LNCaP clone FGC (cell line): ENCODE data around the gene CSRP2.

ENCODE experiments used
- DNase-seq: peaks from one replicate; pipeline ENCODE4 v3.0.0-alpha.2; 2011; ENCODE audit warnings: low read depth
- H3K4me3 ChIP-seq: 2 replicates; pipeline ENCODE4 v1.5.1; 2011; ENCODE audit warnings: mild to moderate bottlenecking, low read depth, low read length, control low read depth
- TF ChIP-seq, protein P1 (sequence below): IDR thresholded peaks from 2 replicates; pipeline ENCODE4 v1.5.1; 2012; ENCODE audit warnings: mild to moderate bottlenecking; ENCODE audit not compliant: control insufficient read depth, insufficient read depth; ENCODE audit errors: extremely low read depth

CSRP2 gene

GRCh38 chr12:76863837-76864236 is 15.0 kb downstream of the CSRP2 start:
- H3K4me3 ChIP-seq = no peak overlapping the region
- TF ChIP-seq, protein P1, sequence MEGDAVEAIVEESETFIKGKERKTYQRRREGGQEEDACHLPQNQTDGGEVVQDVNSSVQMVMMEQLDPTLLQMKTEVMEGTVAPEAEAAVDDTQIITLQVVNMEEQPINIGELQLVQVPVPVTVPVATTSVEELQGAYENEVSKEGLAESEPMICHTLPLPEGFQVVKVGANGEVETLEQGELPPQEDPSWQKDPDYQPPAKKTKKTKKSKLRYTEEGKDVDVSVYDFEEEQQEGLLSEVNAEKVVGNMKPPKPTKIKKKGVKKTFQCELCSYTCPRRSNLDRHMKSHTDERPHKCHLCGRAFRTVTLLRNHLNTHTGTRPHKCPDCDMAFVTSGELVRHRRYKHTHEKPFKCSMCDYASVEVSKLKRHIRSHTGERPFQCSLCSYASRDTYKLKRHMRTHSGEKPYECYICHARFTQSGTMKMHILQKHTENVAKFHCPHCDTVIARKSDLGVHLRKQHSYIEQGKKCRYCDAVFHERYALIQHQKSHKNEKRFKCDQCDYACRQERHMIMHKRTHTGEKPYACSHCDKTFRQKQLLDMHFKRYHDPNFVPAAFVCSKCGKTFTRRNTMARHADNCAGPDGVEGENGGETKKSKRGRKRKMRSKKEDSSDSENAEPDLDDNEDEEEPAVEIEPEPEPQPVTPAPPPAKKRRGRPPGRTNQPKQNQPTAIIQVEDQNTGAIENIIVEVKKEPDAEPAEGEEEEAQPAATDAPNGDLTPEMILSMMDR = no peak
- DNase-seq = no peak

DNA sequence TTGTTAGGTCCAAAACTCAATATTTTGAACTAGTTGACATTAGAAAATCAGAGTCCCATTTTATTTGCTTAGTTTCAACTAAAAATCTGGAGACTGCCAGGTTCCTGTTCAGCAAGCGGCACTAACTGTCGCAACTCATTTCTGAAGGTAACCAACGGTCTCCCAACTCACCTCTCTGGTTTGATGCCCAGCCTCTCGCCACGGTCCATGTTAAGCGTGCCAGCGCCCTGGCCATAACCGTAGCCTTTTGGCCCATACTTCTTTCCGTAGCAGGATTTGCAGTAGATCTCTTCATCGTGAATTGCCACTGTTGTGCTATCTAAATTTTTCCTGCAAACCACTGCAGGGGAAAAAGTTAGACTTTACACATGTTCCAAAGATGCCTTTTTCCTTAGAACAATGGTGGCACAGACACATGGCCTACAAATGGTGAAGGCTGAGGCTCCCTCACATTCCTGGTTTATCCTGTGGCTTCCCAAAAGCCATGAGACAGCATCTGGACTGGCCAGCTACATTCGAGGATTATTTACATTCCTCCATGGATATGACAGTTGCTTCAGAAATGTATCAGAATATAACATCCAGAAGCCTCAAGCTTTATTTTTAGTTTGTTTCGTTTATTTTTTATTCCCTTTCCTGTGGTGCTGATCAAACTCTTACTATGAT is 15.7 kb downstream of the CSRP2 start:
- TF ChIP-seq, protein P1 = no peak
- H3K4me3 ChIP-seq = no peak overlapping the region
- DNase-seq = no peak

DNA sequence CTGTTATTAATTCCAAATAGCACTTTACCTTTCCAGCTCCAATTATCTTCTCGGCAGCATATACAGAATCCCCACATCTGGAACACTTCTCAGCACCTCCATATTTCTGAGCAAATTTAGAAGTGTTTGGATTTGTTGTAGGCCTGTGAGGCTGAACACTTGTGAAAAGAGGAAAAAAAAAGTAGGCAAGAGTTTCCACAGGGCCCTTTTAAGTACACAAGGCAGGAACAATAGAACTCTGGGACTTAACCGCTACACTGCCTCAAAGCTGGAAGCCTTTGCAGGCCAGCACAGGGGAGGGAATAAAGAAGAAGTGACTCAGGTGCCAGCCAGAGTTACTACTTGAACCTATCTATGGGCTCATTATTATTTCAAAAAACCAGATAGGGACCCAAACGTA is 18.6 kb downstream of the CSRP2 start:
- TF ChIP-seq, protein P1 = no peak
- DNase-seq = no peak
- no peak overlapping the region for H3K4me3 ChIP-seq

GRCh38 chr12:76859611-76860010 is 19.2 kb downstream of the CSRP2 start:
- no peak for DNase-seq
- TF ChIP-seq, protein P1 = no peak
- no peak overlapping the region for H3K4me3 ChIP-seq

DNA sequence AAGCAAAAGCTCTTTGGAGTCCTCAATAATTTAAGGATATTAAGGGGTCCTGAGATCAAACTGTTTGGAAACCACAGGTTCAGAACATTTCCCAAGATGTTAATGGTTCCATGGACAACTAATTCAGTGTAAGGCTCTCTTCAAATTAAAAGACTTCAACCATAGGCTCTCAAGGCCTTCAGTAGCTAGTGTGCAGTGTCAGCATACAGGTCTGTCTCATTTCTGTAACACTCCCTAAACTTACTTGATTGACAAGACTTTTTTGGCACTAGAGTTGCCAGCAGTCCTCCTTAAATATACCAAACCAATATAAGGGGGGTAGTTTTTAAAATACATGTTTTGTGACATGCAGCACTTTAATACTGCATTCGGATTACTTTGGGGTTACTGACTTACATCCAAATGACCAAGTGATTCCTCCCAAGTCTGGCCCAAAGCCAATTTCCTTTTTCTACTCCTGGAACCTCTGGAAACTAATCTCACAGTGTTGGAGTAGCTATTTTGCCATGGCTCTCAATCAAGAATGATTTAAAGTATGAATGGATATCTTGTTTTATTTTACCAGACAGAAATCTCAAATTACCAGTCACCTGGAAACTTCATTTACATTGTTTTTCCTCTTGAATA is 22.7 kb downstream of the CSRP2 start:
- TF ChIP-seq, protein P1 = no peak
- DNase-seq = no peak
- H3K4me3 ChIP-seq = no peak overlapping the region

GRCh38 chr12:76855271-76855670 is 23.5 kb downstream of the CSRP2 start:
- TF ChIP-seq, protein P1 = no peak
- DNase-seq = no peak
- no peak overlapping the region for H3K4me3 ChIP-seq

DNA sequence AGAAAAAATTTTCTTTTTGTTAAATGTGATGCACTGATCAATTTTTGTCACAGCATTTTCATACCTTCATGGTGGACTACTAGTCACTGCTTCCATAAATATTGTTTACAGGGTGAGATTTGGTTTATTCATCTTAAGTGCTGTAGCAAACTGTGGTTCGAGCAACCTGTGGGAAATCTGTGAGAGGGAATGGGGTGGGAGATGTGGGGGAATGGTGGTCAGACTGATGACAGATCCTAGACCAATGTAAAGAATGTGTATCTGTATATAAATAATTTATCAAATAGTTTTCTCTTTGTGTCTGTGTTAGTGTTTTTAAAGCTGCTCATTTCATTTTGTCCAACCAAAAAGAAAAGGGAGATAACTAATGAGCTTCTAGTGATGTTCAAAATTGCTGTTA is 26.7 kb downstream of the CSRP2 start:
- H3K4me3 ChIP-seq = no peak overlapping the region
- no peak for DNase-seq
- TF ChIP-seq, protein P1 = no peak
